GM12878 (cell line): Measurements from ENCODE around the gene PROB1. TPM values are rescaled to one million over a fixed set of nuclear protein-coding genes. Genes with fewer than 3 reads are reported as not detected.

ENCODE experiments used
- CBX3 ChIP-seq: fragments of 200-600 bp; sonication (generic); IDR thresholded peaks from 2 replicates; pipeline ENCODE4 v1.6.1; 2016; ENCODE audit warnings: low read depth, borderline replicate concordance
- HCFC1 ChIP-seq: fragments of 150-350 bp; IDR thresholded peaks from 2 replicates; pipeline ENCODE4 v1.6.1; 2014; ENCODE audit warnings: low read length
- HDAC2 ChIP-seq: fragments of 200-600 bp; sonication (generic); IDR thresholded peaks from 2 replicates; pipeline ENCODE4 v1.6.1; 2017
- IKZF1 ChIP-seq: fragments of 450-650 bp; conservative IDR thresholded peaks from 2 replicates; pipeline ENCODE4 v1.6.1; 2017; ENCODE audit warnings: antibody characterized with exemption, mild to moderate bottlenecking
- IRF3 ChIP-seq: fragments of 450-650 bp; IDR thresholded peaks from 2 replicates; pipeline ENCODE4 v1.6.1; 2014; ENCODE audit warnings: mild to moderate bottlenecking
- MEF2B ChIP-seq: fragments of 450-650 bp; IDR thresholded peaks from 2 replicates; pipeline ENCODE4 v1.6.1; 2018; ENCODE audit warnings: mild to moderate bottlenecking, moderate library complexity; ENCODE audit not compliant: partially characterized antibody, poor library complexity, severe bottlenecking
- MTA2 ChIP-seq: fragments of 450-650 bp; IDR thresholded peaks from 2 replicates; pipeline ENCODE4 v1.6.1; 2016; ENCODE audit warnings: low read depth, mild to moderate bottlenecking, moderate library complexity
- NFYA ChIP-seq: IDR thresholded peaks from 2 replicates; pipeline ENCODE4 v1.6.1; 2011; ENCODE audit warnings: low read depth, mild to moderate bottlenecking, low read length, improper control_type of control experiment, borderline replicate concordance
- PAX8 ChIP-seq: fragments of 450-650 bp; IDR thresholded peaks from 2 replicates; pipeline ENCODE4 v1.6.1; 2017; ENCODE audit warnings: mild to moderate bottlenecking, moderate library complexity
- PRDM15 ChIP-seq: fragments of 450-650 bp; formaldehyde crosslinking; IDR thresholded peaks from 2 replicates; pipeline ENCODE4 v1.4.0; 2020; ENCODE audit warnings: mild to moderate bottlenecking, moderate library complexity
- RCOR1 ChIP-seq: conservative IDR thresholded peaks from 2 replicates; pipeline ENCODE4 v1.6.1; 2012; ENCODE audit warnings: low read depth, low read length, improper control_type of control experiment
- SMAD5 ChIP-seq: IDR thresholded peaks from 2 replicates; pipeline ENCODE4 v1.6.1; 2016; ENCODE audit warnings: antibody characterized with exemption, low read depth
- SPI1 ChIP-seq: IDR thresholded peaks from 2 replicates; pipeline ENCODE4 v1.6.1; 2011; ENCODE audit warnings: low read depth, mild to moderate bottlenecking, low read length, moderate library complexity, borderline replicate concordance; ENCODE audit not compliant: insufficient read depth
- SRF ChIP-seq, 2 experiments: IDR thresholded peaks; 2 replicates each; pipeline ENCODE4 v1.6.1; 2011; ENCODE audit warnings: low read depth in 2 of 2, low read length in 2 of 2, mild to moderate bottlenecking in 1 of 2, moderate library complexity in 1 of 2
- TAF1 ChIP-seq: IDR thresholded peaks from 2 replicates; pipeline ENCODE4 v1.6.1; 2011; ENCODE audit warnings: mild to moderate bottlenecking, low read depth, low read length, borderline replicate concordance
- TCF3 ChIP-seq: IDR thresholded peaks from 2 replicates; pipeline ENCODE4 v1.6.1; 2012; ENCODE audit warnings: low read depth, mild to moderate bottlenecking, low read length, borderline replicate concordance; ENCODE audit not compliant: insufficient read depth
- USF1 ChIP-seq: IDR thresholded peaks from 2 replicates; pipeline ENCODE4 v1.6.1; 2011; ENCODE audit warnings: borderline replicate concordance, low read depth, mild to moderate bottlenecking, moderate library complexity, mixed read lengths, low read length; ENCODE audit not compliant: insufficient read depth; ENCODE audit errors: extremely low read length
- ZBTB40 ChIP-seq: fragments of 450-650 bp; IDR thresholded peaks from 2 replicates; pipeline ENCODE4 v1.6.1; 2016; ENCODE audit warnings: mild to moderate bottlenecking, moderate library complexity, borderline replicate concordance
- polyA plus RNA-seq, 11 experiments: library from polyadenylated mRNA; depleted of rRNA in 4 of 11; unstranded in 6 of 11; stranded (reverse) in 5 of 11; fragments of >200 nt; fragmentation: Nextera tagmentation in 4 of 11; fragmentation: Illumina TruSeq in 1 of 11; extraction: Ambion mirVana in 4 of 11; extraction: Trizol in 1 of 11; gene quantifications; 1 replicate in 1 of 11; 2 replicates in 10 of 11; pipeline versions ENCODE4 v1.2.1 to v1.2.3, GENCODE V29; 2011 to 2016; ENCODE audit warnings: inconsistent platforms in 2 of 11, missing spikeins in 2 of 11, low read depth in 1 of 11
- total RNA-seq, 4 experiments: library from RNA; depleted of rRNA in 3 of 4; stranded (reverse); fragments of >200 nt in 3 of 4; fragmentation: Illumina TruSeq in 1 of 4; extraction: Trizol in 1 of 4; gene quantifications; 2 replicates each; pipeline versions ENCODE4 v1.2.1 to v1.2.3, GENCODE V29; 2013 to 2021

Gene PROB1
- total and polyA plus RNA-seq, 10 of the 15 experiments (the other 5 are each of a cell fraction or from before 2014, with no cell fraction given): 0.14 to 8.1 (median 2.9) TPM

GRCh38 chr5:139407517-139407916, 12.6 kb upstream of the PROB1 start (continued):
- TF ChIP-seq USF1: no peak
- TF ChIP-seq SMAD5: no peak
- peak; percentile 77 for TF ChIP-seq MEF2B
- no peak for TF ChIP-seq TCF3
- TF ChIP-seq HDAC2: no peak
- TF ChIP-seq IKZF1: 0 out of 2 replicates have a peak, but pooled peaks have one; percentile 18
- peak; percentile 81; the same call in 1 of the 2 replicates for TF ChIP-seq PAX8
- no peak for TF ChIP-seq NFYA
- TF ChIP-seq SPI1: peak; percentile 63; the same call in 1 of the 2 replicates
- no peak for TF ChIP-seq TAF1
- TF ChIP-seq PRDM15 (CRISPR knock-in tag): no peak
- TF ChIP-seq ZBTB40: peak; percentile 15; the same call in 1 of the 2 replicates
- TF ChIP-seq MTA2: peak; percentile 68; the same call in 1 of the 2 replicates
- no peak for TF ChIP-seq IRF3
- TF ChIP-seq HCFC1: no peak
- peak; percentile 66 to 91; a peak in 3 of 4 replicates for TF ChIP-seq SRF (IDR thresholded peaks at IDR 0.05; ENCODE audit: low read depth in 2 of 2, low read length in 2 of 2)
- no peak for TF ChIP-seq CBX3
- no peak for TF ChIP-seq RCOR1
